Measurements from ENCODE around the gene PAGR1. TPM values are rescaled to one million over a fixed set of nuclear protein-coding genes. Genes with fewer than 3 reads are reported as not detected.

The PAGR1 gene
- total and polyA plus RNA-seq, 2 of the 13 experiments (the other 11 are each of a cell fraction or from before 2014, with no cell fraction given), result 9.8 to 66.4 TPM

DNA sequence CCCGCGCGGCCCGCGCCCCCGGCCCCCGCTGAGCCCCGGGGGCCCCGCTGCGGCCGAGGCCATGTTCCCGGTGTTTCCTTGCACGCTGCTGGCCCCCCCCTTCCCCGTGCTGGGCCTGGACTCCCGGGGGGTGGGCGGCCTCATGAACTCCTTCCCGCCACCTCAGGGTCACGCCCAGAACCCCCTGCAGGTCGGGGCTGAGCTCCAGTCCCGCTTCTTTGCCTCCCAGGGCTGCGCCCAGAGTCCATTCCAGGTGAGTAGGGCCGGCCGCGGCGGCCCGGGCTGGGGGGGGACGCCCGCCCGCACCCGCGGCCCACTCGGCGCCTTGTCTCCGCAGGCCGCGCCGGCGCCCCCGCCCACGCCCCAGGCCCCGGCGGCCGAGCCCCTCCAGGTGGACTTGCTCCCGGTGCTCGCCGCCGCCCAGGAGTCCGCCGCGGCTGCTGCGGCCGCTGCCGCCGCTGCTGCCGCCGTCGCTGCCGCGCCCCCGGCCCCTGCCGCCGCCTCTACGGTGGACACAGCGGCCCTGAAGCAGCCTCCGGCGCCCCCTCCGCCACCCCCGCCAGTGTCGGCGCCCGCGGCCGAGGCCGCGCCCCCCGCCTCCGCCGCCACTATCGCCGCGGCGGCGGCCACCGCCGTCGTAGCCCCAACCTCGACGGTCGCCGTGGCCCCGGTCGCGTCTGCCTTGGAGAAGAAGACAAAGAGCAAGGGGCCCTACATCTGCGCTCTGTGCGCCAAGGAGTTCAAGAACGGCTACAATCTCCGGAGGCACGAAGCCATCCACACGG, 9.1 kb upstream of the PAGR1 start (continued):
- TF ChIP-seq, protein P1, sequence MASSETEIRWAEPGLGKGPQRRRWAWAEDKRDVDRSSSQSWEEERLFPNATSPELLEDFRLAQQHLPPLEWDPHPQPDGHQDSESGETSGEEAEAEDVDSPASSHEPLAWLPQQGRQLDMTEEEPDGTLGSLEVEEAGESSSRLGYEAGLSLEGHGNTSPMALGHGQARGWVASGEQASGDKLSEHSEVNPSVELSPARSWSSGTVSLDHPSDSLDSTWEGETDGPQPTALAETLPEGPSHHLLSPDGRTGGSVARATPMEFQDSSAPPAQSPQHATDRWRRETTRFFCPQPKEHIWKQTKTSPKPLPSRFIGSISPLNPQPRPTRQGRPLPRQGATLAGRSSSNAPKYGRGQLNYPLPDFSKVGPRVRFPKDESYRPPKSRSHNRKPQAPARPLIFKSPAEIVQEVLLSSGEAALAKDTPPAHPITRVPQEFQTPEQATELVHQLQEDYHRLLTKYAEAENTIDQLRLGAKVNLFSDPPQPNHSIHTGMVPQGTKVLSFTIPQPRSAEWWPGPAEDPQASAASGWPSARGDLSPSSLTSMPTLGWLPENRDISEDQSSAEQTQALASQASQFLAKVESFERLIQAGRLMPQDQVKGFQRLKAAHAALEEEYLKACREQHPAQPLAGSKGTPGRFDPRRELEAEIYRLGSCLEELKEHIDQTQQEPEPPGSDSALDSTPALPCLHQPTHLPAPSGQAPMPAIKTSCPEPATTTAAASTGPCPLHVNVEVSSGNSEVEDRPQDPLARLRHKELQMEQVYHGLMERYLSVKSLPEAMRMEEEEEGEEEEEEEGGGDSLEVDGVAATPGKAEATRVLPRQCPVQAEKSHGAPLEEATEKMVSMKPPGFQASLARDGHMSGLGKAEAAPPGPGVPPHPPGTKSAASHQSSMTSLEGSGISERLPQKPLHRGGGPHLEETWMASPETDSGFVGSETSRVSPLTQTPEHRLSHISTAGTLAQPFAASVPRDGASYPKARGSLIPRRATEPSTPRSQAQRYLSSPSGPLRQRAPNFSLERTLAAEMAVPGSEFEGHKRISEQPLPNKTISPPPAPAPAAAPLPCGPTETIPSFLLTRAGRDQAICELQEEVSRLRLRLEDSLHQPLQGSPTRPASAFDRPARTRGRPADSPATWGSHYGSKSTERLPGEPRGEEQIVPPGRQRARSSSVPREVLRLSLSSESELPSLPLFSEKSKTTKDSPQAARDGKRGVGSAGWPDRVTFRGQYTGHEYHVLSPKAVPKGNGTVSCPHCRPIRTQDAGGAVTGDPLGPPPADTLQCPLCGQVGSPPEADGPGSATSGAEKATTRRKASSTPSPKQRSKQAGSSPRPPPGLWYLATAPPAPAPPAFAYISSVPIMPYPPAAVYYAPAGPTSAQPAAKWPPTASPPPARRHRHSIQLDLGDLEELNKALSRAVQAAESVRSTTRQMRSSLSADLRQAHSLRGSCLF (CRISPR knock-in tag; IDR thresholded peaks at IDR 0.05; ENCODE audit: borderline replicate concordance), result no peak
- TF ChIP-seq CBX2 (IDR thresholded peaks at IDR 0.05; ENCODE audit: low read depth, low read length) (no peak), CBX2 (CRISPR knock-in tag; IDR thresholded peaks at IDR 0.05; ENCODE audit: low read depth) (no peak), ZNF598 (CRISPR knock-in tag; IDR thresholded peaks at IDR 0.05; ENCODE audit: borderline replicate concordance) (no peak), SMARCE1 (IDR thresholded peaks at IDR 0.05; ENCODE audit: borderline replicate concordance) (no peak), MED1 (CRISPR knock-in tag; IDR thresholded peaks at IDR 0.05) (0 out of 2 replicates have a peak, but pooled peaks have one; percentile 24), RFX3 (CRISPR knock-in tag; IDR thresholded peaks at IDR 0.05) (no peak), GATAD1 (CRISPR knock-in tag; IDR thresholded peaks at IDR 0.05) (no peak), TOPORS (CRISPR knock-in tag; IDR thresholded peaks at IDR 0.05) (no peak), RARG (CRISPR knock-in tag; IDR thresholded peaks at IDR 0.05; ENCODE audit: low read depth) (no peak), ZNF354B (CRISPR knock-in tag; IDR thresholded peaks at IDR 0.05) (no peak), SALL1 (CRISPR knock-in tag; IDR thresholded peaks at IDR 0.05) (peak; percentile 24; the same call in 1 of the 2 replicates), ZNF432 (CRISPR knock-in tag; IDR thresholded peaks at IDR 0.05; ENCODE audit: borderline replicate concordance) (no peak), RCOR2 (CRISPR knock-in tag; IDR thresholded peaks at IDR 0.05) (no peak), HES4 (CRISPR knock-in tag; IDR thresholded peaks at IDR 0.05; ENCODE audit: borderline replicate concordance) (no peak), ZSCAN30 (CRISPR knock-in tag; IDR thresholded peaks at IDR 0.05) (no peak)
- TF ChIP-seq, protein P2, sequence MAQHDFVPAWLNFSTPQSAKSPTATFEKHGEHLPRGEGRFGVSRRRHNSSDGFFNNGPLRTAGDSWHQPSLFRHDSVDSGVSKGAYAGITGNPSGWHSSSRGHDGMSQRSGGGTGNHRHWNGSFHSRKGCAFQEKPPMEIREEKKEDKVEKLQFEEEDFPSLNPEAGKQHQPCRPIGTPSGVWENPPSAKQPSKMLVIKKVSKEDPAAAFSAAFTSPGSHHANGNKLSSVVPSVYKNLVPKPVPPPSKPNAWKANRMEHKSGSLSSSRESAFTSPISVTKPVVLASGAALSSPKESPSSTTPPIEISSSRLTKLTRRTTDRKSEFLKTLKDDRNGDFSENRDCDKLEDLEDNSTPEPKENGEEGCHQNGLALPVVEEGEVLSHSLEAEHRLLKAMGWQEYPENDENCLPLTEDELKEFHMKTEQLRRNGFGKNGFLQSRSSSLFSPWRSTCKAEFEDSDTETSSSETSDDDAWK (CRISPR knock-in tag; IDR thresholded peaks at IDR 0.05), result no peak
- TF ChIP-seq, protein P3, sequence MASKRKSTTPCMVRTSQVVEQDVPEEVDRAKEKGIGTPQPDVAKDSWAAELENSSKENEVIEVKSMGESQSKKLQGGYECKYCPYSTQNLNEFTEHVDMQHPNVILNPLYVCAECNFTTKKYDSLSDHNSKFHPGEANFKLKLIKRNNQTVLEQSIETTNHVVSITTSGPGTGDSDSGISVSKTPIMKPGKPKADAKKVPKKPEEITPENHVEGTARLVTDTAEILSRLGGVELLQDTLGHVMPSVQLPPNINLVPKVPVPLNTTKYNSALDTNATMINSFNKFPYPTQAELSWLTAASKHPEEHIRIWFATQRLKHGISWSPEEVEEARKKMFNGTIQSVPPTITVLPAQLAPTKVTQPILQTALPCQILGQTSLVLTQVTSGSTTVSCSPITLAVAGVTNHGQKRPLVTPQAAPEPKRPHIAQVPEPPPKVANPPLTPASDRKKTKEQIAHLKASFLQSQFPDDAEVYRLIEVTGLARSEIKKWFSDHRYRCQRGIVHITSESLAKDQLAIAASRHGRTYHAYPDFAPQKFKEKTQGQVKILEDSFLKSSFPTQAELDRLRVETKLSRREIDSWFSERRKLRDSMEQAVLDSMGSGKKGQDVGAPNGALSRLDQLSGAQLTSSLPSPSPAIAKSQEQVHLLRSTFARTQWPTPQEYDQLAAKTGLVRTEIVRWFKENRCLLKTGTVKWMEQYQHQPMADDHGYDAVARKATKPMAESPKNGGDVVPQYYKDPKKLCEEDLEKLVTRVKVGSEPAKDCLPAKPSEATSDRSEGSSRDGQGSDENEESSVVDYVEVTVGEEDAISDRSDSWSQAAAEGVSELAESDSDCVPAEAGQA (IDR thresholded peaks at IDR 0.05; ENCODE audit: low read depth), result no peak
- TF ChIP-seq, protein P3 (CRISPR knock-in tag; IDR thresholded peaks at IDR 0.05; ENCODE audit: borderline replicate concordance), result no peak

Data from HepG2 (cell line).